NCI-H1092 treated with DMSO at 0.1 percent for 48 hours (cell line): ENCODE measurements around the gene TAF6.

Source experiments
- DNase-seq: peaks from one replicate; lab custom pipeline; 2025; lab: John Stamatoyannopoulos, UW

The TAF6 gene

DNA sequence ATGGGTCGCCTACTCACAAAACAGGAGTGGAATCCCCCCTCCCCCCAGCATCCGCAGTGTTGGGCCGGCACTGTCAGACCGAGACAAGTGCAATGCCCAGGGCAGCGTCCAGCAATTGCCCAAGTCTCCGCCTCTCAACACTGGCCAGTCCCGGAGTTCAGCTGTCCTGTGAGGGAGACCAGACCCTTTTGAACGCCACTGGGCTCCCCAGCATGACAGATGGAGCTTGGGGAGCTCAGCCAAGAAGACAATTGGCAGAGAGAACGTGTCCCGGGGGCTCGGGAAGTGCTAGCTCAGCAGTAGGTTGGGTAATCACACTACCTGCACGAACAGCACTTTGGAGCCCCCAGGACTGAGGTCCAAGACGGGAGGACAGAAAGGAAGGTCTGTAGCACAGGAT, 25.7 kb downstream of the TAF6 start:
- no peak for DNase-seq

DNA sequence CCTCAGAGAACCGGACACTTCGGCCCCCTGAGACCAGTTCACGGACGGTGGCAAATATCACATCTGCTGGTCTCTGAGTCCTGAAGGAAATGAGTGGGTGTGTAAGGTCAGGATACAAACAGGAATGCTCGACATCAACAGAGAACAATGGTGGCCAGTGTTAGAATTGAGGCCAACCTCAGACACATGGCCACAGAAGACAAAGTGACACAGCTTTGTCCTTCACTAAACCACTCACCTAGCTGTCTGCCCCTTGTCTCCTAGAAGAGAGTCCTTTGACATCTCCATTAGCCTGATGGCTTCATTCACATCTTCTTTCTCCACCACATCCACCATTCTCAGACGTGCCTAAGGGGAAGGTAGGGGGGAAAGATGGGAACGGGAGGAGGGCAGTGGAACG, 26.1 kb downstream of the TAF6 start:
- no peak for DNase-seq

DNA sequence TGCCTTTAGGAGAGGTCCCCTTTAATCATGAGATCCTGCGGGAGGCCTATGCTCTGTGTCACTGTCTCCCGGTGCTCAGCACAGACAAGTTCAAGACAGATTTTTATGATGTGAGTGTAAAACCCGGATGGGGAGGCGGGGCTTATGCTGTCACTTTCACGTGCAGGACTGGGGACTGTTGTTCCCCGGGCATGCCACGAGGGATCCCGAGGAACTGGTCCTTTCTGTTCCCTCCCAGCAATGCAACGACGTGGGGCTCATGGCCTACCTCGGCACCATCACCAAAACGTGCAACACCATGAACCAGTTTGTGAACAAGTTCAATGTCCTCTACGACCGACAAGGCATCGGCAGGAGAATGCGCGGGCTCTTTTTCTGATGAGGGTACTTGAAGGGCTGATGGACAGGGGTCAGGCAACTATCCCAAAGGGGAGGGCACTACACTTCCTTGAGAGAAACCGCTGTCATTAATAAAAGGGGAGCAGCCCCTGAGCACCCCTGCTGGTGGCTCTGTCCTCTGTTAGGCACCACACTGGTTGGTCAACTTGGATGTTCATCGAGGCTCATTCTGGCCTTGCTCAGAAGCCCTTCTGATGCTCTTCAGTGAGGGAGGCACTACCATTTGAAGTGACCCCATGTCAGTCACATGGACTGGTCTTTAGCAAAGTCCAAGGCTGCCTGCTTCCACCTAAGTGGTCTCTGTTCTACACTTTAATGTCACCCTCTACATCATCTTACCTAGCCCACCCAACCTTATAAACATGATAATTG, 27.6 kb downstream of the TAF6 start:
- DNase-seq = no peak

DNA sequence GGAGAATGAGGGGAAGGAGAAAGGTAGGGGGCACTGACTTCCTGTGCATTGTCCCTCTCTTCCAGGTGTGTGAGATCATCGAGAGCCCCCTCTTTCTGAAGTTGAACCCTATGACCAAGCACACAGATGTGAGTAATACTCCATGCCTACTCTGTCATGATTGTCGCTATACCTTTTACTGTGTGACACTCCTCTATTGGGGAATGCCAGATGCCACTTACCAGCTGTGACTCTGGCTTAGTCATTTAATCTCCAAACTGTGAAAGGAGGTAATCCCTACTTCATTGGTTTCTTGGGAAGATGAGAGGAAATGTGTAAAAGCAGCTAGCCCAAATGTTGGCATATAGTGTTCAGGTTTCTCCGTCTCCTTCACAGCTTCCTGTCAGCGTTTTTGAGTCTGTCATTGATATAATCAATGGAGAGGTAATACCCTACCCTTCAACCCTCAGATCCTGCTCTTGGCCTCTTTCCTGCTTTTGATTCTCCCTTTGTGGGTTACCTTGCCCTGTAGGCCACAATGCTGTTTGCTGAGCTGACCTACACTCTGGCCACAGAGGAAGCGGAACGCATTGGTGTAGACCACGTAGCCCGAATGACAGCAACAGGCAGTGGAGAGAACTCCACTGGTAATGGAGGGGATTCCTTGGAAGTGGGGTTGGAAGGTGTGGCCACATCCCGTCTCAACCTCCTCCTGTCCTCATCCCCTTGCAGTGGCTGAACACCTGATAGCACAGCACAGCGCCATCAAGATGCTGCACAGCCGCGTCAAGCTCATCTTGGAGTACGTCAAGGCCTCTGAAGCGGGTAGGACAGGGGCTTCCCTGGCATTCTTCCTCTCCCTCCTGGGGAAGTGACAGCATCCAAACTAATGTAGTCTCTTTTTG, 28.4 kb downstream of the TAF6 start:
- DNase-seq = no peak

DNA sequence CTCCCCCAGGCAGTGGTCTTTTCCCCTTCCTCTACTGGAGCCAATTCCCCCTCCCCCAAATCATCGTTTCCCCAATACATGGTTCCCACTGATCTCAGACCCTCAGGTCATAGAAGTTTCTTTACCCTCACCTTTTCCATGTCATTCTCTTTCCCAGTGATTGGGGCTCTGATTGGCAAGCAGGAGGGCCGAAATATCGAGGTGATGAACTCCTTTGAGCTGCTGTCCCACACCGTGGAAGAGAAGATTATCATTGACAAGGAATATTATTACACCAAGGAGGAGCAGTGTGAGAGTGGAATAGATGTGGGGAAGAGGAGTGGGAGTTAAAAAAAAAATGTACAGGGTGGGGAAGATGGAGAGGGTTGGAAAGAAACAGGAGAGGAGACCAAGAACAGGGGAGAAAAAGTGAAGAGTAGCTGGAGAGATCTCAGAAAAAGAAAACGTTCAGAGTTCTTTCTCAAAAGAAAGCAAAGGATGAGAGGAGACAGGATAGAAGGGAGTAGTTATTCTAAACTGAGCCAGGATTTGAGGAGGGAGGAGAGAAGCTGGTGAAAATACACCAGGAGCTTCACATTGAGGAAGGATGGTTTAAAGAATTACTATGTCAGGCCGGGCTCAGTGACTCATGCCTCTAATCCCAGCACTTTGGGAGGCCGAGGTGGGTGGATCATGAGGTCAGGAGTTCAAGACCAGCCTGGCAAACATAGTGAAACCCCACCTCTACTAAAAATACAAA, 29.5 kb downstream of the TAF6 start:
- DNase-seq = no peak

DNA sequence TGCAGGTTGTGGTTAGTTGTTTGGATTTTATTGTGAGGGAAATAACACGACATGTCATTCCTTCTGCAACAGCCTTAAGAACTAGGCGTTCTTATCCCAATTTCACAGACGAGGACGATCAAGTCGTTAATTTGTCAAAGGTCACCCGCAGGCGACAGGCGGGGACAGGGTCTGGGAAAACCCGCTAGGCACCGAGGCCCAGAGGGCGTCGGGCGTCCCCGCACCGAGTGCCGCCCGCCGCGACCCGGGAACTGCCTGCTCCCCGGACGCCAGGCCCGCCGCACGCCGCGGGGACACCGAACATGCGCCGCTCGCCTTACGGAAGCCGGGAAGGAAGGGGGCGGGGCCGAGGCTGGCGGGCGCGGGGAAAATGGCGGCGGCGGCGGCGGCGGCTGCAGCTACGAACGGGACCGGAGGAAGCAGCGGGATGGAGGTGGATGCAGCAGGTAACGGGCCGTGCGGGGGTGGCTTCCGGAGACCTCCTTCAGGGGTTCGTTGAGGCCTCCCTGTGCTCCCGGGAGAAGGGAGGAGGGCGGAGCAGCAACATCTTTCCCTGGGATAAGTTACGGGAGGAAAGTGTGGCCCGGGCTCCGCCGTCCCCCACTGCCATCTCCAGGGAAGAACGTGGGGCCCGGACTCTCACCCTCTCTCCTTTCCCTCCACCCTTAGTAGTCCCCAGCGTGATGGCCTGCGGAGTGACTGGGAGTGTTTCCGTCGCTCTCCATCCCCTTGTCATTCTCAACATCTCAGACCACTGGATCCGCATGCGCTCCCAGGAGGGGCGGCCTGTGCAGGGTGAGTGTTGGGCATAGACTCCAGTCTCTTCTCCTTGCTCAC, 30.3 kb downstream of the TAF6 start, which contains the start of gene COPS6:
TSS of gene COPS6 (plus strand) at position 349 of the 837 bp plus-strand sequence. CDS start at position 371, 22 bp downstream.
- peak; percentile 79 for DNase-seq

DNA sequence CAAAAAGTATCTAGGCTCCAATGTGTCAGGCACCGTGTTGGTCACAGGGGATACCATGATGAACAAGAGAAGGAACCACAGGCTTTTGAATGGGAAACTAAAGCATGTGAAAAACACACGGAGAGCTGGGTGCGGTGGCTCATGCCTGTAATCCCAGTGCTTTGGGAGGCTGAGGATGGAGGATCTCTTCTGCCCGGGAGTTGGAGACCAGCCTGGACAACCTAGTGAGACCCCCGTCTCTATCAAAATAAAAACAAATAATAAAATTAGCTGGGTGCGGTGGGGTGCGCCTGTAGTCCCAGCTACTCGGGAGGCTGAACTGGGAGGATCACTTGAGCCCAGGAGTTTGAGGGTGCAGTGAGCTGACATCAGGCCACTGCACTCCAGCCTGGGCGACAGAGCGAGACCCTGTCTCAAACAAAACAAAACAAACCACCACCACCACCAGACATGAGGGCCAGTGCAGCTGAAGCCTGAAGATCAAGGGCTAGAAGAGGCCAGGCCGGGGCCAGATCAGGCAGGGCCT, 31.0 kb downstream of the TAF6 start:
- DNase-seq = no peak

DNA sequence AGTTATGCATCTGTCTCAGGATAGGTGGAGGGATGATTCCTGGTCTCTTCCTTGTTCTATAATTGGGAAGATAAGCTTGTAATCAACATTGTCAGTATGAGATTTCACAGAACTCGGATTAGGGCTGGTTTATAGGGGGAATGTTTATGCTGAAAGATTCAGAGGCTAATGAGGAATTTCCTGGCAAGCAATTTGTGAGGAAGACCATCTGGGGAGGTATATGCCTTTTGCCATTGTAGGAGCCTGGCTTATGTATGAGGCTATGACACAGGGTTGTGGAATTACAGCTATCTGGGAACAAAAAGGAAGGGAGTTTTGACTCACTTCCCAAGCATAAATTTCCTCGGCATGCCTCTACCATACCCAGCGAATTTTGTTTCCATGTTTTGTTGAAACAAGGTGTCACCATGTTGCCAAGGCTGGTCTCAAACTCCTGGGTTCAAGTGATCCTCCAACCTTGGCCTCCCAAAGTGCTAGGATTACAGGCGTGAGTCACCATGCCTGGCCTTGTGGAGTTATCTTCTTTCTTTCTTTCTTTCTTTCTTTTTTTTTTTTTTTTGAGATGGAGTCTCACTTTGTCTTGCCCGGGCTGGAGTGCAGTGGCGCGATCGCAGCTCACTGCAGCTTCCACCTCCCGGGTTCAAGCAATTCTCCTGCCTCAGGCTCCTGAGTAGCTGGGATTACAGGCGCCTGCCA, 32.0 kb downstream of the TAF6 start:
- no peak for DNase-seq

DNA sequence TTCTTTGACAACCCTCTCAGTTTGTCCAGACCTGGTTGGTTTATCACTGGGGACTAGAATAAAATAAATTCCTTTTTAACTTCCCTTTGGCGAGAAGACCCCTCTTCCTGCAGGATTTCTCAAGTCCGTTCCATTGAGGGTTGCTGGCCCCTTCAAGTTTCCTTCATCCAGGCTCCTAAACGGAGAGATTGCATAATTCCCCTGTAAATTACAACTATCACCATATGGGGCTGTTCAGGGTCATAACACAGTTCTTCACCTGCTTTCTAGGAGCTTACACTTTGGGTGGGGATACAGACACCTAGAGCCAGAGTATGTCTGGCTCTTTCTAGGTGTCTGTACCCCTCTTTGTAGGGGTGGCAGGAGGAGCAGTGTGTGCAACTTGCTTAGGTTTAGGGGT, 33.6 kb downstream of the TAF6 start:
- no peak for DNase-seq

DNA sequence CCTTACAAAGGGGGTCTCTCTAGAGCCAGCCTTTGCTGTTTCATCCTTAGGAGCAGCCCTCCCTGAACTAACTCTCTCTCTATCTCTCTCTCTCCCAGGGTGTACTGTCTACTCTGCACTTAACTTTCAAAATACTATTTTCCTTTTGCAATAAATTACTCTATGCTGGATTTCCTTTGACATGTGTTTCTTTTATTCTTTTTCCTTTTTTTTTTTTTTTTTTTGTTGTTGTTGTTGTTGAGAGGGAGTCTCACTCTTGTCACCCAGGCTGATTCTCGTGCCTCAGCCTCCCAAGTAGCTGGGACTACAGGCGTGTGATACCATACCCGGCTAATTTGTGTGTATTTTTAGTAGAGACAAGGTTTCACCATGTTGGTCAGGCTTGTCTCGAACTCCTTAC, 36.2 kb downstream of the TAF6 start:
- no peak for DNase-seq

DNA sequence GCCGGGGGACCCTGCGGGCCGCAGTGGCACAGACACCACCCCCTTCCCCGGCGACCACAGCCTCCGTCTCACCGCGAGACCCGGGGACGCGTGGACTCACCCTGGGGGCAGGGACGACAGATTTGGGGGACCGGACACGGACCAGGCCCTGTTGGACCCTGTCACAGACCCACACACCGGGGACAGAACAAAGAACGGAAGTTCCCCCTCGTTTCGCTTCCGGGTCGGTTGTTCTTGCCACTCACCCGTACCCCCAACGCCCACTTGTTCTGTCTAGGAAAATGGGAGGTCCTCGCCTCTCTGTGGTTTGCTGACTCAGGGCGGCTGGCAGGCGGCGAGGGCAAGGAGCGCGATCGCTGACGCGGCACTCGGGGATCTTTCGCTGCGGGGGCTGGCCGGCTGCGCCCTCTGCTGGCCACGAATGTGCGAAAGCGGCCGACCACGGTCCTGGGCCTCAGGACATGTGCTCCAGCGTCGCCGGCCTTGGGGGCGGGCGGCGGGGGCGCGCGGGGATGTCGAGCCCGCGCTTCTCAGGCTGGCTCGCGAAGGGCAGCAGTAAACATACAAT, 37.5 kb downstream of the TAF6 start, which contains the start of gene ZNF3:
TSS of gene ZNF3 (minus strand) at position 189 of the 568 bp plus-strand sequence. CDS start 4,366 bp downstream, outside the sequence.
- peak; percentile 99 for DNase-seq

DNA sequence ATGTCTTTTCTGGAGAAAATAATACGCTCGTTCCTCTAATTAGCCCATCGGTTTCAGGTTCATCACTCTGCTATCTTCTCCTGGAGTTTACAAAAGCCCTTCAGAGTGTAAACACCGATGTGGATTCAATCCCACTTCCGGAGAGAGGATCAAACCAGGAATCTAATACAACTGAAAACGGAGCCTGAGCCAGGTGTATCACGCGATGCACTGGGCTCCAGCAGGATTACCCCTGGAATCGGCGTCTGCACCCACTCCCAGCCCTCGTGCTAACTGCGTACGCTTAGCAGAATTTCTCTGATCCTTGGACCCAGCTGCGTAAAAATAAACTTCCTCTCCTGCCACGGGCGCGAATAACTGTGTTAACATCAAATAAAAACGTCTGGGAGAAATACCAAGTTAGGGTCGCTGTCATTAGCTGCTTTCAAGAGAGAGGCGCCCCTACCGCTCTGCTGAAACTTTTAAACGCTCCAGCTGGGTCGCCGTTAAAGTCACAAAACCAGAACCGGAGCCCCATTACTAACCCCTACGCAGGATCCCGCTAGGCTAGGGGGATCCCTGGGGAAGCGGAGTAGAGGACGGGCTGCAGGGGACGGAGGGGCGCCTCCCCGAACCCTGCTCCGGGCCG, 38.1 kb downstream of the TAF6 start:
- peak; percentile 54 for DNase-seq

DNA sequence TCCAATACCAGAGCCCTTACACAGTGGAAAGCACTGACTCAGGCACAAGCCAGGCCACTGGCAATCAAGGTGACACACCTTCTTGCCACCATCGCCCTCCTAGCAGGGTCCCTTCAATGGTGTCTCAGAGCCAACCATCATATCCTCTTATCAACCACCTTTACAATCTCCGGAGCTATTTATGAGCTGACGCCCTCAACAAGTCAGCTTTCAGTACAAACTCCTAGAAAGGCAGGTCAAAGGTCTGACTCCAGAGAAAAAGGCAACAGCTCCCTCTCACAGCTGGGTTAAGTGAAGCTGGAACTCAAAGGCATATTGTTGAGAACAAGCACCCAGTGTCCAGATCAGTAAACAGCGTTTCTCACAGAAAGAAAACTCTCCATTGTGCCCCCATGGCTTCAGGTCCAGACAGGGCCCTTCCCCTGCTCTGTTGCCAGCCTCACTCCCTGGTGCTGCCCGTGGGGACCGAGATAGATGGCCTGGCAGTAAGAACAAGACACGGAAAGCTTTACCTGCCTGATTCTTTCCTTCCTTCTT, 40.1 kb downstream of the TAF6 start:
- DNase-seq = no peak

DNA sequence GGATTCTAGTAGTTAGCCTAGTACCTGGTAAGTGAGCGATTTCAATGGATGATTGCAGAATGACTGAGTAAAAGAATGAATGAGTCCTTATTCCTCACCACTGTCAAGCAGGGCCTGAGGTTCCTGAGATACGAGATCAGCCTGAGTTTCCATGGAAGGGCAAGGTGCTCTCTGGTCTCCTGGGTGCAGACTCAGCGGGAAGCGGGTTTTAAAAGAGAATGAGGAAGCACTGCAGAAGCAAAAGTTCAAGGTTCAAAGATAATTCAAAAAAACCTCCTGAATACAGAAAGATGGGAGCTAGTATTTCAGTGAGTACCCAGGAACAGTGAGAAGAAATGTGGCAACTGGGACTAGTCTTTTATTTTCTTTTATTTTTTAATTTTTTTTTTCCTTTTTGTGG, 42.0 kb downstream of the TAF6 start:
- no peak for DNase-seq

DNA sequence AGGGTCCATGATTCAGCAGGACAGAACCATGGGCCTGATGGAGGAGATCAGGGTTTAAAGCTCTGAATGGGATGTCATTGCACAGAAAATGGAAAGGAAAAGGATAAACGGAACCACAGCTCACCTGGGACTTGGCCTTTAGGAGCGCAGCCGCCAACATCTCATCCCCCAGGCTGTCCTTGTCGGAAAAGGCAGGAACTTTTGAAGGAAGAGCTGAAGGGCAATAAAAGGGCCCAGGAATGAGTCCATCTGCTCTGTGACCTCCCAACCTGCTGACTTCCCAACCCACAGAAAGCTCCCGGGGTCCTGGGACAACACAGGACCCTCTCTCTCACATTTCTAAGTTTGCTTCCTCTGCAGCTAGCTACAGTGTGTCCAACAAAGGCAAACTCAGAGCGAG, 43.7 kb downstream of the TAF6 start:
- no peak for DNase-seq

DNA sequence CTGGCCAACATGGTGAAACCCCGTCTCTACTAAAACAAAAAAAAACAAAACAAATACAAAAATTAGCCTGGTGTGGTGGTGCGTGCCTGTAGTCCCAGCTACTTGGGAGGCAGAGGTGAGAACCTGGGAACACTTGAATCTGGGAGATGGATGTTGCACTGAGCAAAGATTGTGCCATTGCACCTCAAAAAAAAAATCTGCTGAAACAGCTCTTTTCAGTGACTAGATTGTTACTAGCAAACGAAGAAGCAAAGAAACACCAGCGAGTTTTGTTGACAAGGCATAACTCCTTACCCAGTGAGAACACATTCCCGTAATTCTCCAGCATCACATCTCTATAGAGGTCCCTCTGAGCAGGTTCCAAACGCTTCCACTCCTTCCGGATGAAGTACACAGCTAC, 44.3 kb downstream of the TAF6 start:
- DNase-seq = no peak

DNA sequence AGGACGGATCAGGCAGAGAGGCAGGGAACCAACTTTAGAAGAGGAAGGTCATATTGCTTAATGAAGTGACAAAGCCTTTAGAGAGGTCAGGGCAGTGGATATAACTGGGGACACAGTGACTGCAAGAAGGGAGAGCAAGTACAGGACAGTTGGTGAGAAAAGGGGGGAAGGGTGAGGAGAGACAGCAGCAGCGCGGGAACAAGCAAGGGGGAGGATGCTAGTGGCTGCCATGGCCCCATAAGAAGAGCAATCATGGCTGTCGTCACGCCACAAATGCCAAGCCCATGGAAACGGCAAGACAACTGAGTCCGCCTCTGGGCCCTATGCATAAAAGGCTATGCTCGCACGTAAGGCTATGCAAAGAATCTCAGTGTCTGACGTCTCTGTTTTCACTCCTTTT, 46.7 kb downstream of the TAF6 start:
- no peak for DNase-seq

DNA sequence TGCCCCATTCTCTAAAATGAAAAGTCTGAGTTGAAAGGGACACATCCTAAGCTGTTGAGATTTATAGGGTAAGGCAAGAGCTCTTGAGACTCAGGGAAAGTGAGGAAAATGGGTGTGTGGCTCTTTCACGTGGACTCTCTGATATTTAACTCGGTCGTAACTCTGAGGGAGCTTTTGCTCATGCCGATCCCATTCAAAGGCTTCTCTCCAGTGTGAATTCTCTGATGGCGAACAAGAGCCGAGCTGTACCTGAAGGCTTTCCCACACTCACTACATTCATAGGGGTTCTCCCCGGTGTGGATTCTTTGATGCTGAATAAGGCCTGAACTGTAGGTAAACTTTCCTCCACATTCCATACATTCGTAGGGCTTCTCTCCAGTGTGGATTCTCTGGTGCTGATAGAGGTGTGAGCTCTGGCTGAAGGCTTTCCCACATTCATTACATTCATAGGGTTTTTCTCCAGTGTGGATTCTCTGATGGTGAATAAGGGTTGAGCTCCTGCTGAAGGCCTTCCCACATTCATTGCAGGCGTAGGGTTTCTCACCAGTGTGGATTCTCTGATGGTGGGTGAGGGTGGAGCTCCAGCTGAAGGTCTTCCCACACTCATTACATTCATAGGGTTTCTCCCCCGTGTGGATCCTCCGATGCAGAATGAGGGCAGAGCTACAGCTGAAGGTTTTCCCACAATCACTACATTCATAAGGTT, 48.0 kb downstream of the TAF6 start:
- DNase-seq = no peak

DNA sequence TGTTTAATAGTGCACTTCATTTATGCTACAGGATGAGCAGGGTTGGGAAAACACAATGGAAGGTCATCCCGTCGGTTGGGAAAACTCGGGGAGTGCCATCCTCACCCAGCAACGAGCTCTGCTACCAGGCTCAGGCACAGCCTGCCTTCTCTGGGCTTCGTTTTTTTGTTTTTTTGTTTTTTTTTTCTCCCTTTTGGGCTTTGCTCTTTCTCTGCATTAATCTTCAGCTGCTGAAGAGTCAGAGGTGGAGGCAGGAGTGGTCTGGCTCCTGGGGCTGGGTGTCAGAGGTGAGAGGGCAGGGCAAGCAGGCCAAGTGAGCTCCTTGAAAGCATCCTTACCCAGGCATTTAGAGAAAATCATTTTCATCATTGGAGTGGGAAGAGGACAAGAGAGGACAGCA, 49.2 kb downstream of the TAF6 start:
- DNase-seq = no peak
